GM18951 (cell line): Measurements from ENCODE around the gene EEPD1.

ENCODE experiments used
- POLR2A ChIP-seq: IDR thresholded peaks from 4 replicates; pipeline ENCODE4 v1.6.1; 2011; ENCODE audit warnings: mild to moderate bottlenecking; ENCODE audit not compliant: insufficient read length, insufficient read depth; ENCODE audit errors: extremely low read depth
- in situ Hi-C: fragments of 300-500 bp; cut with MboI; formaldehyde crosslinking; loops from one replicate; pipeline ENCODE4 v1.12.0; 2022; ENCODE audit warnings: low sequenced_read_pairs, mixed read lengths, inconsistent platforms; ENCODE audit not compliant: unreplicated experiment

Gene EEPD1

DNA sequence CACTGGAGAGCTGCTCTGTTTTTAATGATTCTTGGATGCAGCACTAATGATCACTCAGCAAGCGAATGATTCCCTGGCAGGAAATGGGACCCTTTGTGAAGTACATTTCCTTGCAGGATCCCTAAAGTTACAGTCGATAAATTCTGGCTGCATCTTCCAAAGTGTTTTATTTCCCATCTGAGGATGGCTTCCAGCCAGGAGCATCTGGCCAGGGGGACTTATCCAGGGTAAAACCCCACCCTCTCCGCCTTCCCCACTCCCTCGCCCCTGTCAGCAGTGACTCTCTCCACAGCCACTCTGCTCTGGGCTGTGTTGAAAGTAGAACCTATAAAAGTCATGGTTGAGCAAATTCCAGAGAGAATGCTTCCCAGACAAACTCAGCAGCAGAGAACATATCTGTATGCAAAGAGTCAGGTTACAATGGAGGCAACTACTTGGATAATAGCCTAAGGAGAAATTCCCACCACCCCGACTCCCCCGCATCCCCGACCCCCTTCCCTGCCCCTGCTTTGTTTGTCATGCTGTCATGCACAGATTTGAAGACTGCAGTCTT is 125.6 kb downstream of the EEPD1 start:
- in situ Hi-C loops = no loop called here
- TF ChIP-seq POLR2A = no peak

DNA sequence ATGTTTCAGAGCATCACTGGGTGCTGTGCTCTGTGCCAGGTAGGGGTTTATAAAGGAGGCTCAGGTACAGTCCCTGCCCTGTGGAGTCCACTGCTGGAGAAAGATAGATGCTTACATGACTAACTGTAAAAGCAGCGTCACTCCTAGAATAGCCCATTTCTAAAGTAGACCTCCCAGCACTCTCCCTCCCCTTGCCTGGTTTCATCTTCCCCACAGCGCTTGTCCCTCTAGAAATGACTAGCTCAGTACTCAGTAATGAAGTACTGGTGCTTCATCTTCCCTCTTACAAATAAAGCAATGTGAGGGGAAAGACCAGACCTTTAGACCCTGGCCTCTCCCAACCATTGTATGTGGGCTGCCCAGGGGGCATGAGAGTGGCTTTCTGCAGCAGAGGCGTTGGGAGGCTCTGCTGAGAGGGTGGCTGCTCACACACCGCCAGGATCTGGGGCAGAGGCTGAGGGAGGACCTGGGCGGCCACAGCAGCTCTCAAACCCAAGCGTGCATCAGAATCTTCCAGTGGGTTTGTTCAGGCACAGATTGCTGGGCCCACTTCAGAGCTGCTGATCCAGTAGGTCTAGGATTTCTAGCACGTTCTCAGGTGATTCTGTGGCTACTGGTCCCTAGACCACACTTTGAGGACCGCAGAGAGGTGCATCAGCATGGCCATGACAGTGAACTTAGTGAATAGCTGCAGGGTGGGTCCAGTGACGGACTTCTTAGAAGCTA is 126.3 kb downstream of the EEPD1 start:
- no peak for TF ChIP-seq POLR2A
- in situ Hi-C loops = no loop called here

DNA sequence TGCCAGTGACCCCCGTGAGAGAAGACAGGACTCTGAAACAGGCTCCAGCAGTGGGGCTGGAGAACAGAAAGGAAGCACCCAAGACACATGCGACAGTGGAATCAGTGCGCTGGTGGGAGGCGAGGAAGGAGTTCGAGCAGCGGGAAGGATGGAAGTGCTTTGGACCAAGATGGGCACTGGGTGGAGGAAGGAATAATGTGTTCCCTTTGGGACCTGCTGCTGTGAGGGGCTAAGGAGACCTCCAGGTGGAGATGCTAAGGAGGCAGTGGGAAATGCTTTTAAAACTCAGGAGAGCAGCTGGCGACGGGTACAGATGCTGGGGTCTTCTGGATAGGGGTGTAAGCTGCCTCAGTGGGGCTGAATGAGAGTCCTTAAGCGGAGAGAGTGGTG is 126.9 kb downstream of the EEPD1 start:
- TF ChIP-seq POLR2A = no peak
- in situ Hi-C loops = no loop called here

DNA sequence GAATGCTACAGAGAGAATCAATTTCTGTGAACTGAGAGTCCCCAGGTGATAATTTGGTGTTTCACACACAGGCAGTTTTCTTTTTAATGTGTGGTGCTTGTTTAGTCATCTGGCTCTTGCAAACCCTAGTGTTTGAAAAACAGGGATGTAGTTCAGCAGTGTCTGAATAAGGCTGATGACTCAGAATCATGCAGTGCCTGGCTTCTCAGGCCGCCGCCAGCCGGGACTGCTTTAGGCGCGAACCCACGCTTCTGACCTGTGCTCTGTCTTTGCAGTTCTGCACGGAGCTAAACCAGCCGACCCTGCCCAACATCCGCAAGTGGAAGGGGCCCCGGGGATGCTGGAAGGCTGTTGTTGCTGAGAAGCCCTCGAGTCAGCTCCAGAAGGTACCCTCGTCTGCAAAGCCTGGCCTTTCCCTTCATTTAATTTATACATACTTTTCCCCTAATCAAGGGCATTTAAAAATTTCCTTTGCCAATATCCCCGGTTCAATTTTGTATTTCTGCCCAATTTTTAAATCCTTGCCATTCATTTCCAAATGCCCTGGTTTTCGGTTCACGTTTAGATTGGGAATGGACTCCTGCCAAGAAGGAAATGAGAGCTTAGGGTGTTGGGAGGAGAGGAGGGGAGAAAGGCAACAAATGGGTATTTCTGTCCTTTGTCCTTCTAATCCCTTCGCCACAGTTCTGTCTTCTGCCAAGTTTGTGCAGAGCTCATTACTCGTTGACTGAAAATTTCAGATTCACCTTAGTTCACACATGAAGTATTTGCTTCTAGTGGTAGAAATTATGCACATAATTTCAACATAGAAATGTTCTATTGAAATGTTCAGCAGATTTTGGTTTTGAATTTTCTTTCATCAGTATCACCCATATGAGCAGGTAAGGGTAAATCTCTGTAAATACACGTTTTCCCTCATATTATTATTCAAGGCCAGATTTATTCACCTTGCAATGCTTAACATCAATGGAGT is 128.1 kb downstream of the EEPD1 start:
- in situ Hi-C loops = no loop called here
- TF ChIP-seq POLR2A = no peak

DNA sequence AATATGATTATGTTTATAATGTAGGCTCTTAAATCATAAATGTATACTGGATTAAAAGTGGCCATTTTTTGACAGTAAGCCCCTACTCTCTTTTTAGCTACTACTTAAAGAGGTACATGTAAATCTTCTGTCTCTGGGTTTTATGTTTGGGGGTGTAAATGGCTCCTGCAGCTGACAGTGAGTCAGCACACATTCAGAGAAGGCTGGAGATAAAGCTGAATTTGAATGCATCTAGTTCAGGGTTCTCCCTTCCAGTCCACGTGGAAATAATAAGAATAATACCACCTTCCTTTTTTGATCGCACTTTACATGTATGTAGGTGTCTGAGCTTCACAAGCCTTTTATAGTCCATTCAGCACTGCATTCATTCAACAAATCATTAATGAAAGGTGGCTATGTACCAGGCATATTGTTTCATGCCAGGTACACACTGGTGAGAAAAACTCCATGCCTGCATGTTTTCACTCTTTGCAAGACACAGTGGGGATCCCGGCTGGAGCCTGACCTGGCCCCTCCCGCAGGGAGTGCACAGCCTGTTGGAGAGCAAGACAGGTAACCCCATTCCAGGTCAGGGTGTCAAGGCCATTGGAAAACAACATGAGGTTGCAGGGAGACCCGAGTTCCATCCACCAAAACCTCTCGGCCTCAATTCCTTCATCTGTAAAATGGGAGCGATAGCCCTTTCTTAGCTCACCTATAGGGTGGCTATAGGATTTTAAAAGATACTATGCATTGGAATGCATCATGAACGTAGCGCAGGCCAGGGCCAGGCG is 129.1 kb downstream of the EEPD1 start:
- in situ Hi-C loops = no loop called here
- TF ChIP-seq POLR2A = no peak

DNA sequence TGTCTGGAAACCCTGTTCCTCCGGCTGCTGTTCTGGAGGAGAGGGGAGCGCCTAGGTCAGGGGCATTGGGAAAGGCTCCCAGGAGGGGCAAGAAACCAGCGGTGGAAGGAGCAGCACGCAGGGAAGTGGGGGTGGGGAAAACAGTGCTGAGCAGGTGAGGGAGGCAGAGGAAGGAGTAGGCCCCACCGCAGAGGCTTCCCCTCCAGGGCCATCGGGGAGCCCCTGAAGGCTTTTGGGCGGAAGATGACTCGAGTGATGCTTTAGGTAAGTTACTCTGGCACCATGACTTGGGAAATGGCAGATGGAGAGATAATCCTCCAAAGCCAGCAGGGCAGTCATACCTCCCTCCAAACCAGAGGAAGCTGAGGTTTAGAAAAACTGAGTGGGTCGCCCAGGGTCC is 130.1 kb downstream of the EEPD1 start:
- in situ Hi-C loops = no loop called here

DNA sequence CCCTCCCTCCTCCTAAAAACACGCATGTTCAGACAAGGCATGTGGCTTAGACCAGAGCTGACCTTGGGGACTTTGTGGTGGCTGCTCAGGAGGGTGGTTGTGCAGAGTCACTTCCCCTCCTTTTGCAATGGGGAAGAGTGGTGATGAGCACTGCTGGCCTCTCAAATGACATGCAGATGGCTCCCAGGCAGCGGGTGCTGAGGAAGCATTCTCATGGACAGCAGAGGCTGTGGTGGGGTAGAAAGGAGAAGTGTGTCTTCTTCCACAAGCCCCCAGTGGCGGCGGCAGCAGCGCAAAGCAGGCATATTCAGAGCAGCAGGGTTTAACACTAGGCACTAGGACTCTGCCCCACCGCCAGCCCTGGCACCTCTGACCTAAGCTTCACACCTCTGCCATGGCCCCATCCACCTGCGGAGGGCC is 130.7 kb downstream of the EEPD1 start:
- TF ChIP-seq POLR2A = no peak
- in situ Hi-C loops = no loop called here

More for the DNA sequence above, 130.1 kb downstream of the EEPD1 start:
- no peak for TF ChIP-seq POLR2A

DNA sequence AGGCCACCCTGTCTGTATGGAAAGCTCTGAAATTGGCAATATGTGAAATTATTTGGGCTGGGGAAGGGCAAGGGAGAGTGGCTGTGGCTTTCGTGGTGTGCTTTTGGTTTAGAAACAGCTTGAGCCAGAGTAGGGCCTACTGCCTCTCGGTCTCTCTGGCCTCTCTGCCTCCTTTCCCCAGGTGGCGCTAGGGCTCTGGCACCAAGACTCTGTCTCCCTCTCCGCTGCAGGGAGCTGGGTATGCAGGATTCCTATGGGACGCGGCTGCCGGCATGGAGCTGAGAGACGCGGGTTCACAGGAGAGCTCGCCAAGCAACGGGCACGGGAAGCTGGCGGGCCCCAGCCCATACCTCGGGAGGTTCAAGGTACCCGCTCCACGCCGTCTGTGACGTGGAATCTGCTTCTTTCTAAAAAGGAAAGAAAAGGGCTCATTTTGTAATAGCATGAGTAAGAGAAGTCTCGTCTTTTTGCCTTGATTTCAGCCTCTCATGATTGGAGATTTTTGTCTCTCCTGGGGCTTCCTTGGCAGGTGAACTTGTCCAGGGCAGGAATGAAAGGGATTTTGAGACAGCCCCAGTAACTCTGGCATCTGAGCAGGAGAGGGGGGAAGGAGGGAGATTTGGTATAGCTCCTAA is 131.5 kb downstream of the EEPD1 start:
- TF ChIP-seq POLR2A = no peak
- in situ Hi-C loops = no loop called here

DNA sequence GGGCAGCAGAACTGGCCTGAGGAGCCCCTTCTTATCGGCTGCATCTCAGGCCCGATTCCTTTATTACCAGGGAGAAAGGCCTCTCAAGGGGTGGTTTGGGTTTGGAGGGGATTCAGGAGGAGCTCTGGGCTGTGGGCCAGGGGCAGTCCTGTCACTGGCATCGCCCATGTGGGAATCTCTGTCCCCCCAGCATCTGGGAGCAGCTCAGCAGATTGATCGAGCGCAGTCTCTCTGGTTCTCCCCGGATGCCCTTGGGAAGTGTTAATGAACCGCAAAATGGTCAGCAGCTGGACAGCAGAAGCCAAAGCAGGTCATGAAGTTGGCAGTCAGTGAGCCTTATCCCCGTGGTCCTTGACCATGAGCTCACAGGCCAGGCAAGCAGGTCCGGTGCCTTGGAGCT is 132.2 kb downstream of the EEPD1 start:
- TF ChIP-seq POLR2A = no peak
- in situ Hi-C loops = no loop called here

DNA sequence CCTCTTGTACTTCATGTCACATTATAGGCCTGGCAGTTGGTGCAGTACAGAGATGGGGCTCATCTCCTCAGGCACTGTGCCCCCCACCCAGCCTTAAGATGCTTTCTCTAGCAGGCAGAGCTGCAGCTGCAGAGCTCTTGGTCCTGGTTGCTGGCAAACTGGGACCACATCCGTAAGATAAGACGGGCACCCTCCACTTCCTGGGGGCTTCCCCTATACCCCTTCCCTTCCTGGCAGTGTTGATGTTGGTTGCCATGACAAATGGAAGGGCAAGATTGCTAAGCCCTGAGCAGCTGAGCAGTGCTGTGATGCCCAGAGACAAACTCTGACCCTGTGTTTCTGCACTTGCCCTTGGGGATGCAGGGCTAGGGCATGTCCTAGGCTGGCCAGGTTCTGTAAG is 133.2 kb downstream of the EEPD1 start:
- TF ChIP-seq POLR2A = no peak
- in situ Hi-C loops = no loop called here

DNA sequence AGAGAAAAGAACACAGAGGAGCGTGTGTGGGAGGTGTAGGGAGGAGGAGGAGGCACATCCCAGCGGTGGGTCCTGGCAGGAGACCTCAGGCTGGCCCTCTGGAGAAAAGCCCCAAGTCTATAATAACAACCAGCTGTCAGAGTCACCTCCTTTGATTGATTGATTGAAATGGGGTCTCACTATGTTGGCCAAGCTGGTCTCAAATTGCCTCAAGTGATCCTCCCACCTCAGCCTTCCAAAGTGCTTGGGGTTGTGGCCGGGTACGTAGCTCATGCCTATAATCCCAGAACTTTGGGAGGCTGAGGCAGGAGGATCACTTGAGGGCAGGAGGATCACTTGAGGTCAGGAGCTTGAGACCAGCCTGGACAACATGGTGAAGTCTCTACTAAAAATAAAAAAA is 133.6 kb downstream of the EEPD1 start:
- in situ Hi-C loops = no loop called here
- no peak for TF ChIP-seq POLR2A
